Measurements from ENCODE around the gene URM1.

URM1 gene

DNA sequence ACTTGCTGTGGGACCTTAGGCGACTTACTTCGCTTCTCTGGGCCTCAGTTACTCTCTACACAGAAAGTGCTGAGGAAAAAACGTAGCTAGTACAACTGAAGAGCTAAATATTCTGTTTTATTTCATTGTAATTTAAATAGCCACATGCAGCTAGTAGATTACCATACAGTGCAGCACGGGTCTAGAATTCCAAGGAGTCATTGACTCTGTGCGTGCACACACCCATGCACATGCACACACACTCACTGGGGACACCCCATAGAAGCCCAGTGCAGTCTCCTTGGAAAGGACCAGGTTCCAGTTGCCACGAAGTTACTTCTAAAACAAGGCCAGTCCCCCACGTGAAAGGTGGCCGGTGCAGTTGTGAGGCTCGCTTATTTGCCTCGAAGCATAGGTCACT, 17.0 kb downstream of the URM1 start:
- no peak for DNase-seq

- DNase-seq: no peak
These were observed 18.4 kb downstream of the URM1 start for GRCh38 chr9:128389395-128390149.

DNA sequence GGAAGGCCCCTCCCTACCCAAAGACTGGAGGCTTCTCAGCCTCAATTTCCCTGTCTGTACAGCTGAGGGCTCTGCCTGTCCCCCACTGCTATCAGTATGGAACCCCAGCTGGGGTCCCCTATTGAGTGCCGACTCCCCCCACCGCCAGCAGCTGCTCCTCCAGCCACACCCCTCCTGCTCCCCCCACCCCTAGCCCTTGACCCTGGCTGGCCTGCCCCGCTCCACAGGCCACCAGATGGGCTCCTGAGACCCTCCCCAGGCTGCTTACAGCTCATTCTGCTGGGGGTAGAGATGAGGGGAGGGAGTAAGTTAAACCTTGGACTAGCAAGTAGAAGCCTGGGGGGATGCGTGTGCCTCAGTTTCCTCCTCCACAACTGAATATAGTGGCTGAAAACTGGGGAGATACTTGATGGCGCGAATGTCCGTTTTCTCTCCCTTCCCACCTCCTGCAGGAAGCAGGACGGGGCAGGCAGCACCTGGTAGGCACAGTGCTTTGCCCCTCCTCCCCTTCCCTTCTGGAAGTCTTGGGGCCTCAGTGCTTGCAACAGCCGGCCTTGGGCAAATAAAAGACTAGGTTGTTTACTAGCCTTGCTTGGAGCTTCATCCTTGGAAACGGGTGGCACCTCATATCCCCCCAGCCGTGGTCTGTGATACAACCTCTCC, 19.1 kb downstream of the URM1 start:
- no peak for DNase-seq

- DNase-seq: no peak
These were observed 19.9 kb downstream of the URM1 start for GRCh38 chr9:128390813-128391711.

- no peak for DNase-seq
These were observed 20.8 kb downstream of the URM1 start for GRCh38 chr9:128391956-128392301.

DNA sequence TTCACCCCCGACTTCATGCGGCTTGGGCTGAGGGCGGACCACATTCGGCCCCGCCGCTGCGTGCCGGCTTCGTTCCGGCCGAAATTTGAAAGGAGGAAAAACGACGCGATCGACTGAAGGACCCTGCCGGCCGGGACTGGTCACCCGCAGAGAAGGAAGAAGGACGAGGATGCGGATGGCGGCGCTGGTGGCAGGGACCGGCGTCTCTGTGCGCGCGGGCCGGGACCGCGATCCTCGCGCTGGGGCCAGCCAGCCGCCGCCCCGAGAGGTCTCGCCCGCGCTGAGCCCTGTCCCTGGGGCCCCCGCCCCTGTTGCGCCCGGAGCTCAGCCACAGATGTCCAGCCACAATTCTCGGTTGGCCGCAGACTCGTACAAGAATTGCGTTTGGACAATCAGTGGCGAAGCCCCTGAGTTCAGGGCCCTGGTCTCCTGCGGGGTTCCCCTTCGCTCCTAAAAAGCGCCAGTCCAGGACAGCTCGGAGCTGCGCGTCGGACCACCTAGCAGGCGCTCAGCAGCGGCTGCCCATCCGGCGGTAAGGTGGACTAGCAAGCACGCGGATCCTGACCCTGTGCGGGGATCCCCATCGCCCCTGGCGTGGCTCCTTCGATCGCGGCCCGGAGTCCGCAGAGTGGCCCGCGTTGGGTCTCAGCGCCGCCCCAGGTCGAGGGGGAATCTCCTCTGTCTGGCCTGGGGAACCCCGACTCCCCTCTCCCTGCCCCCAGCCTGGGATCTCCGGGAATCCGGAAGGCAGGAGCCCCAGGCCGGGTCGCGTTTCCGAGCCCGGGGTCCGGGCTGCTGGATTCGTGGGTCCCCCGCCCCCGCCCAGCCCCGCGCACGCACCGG, 21.3 kb downstream of the URM1 start:
- no peak for DNase-seq

DNA sequence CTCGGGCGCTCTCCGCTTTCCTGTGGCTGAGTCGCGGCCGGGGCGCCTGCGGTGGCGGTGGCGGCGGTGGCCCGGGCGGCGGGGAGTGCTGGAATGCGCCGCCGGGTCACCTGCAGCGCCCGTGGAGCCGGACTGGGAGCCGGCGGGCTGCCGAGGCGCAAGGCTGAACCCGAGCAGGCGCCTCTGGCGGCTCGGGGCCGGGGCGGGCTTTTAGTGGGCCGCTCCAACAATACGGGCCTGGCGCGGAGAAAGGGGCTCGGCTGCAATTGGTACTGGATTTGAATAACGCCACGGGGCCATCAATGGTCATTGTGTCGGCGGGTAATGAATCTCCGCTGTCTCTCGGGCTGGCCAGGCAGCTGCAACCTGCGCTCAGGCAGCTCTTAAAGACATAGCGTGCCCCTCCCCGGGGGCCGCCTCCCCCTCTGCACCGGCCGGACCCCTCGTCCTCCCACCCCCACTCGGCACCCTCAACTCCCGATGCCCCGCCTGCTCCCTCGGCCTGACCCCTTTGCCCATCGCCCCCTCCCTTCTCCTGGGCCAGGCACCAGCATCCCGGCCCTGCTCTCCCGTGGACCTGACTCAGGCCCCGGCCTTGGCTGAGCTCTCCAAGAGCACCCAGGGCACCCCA, 22.1 kb downstream of the URM1 start:
- DNase-seq: no peak

DNA sequence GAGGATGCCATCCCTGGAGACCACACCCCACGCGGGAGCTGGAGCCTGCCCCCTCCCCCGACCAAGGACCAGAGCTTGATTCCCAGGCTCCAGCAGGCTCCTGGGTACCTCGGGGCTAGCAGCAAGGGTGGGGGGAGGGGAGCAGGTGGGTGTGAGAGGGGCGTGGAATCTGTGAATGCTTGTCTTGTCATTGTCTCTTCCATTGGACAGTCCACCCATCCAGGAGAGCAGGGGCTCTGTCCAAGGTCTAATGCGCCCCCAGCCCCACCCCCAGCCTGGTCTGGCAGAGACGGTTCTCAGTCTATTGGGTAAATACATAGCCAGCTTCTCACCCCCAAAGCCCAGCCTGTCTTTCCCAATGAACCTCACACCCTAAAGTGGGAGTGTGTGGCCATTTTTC, 22.8 kb downstream of the URM1 start:
- DNase-seq: no peak

- no peak for DNase-seq
These were observed 23.4 kb downstream of the URM1 start for GRCh38 chr9:128394379-128395168.

- no peak for DNase-seq
These were observed 25.9 kb downstream of the URM1 start for GRCh38 chr9:128396970-128397613.

DNA sequence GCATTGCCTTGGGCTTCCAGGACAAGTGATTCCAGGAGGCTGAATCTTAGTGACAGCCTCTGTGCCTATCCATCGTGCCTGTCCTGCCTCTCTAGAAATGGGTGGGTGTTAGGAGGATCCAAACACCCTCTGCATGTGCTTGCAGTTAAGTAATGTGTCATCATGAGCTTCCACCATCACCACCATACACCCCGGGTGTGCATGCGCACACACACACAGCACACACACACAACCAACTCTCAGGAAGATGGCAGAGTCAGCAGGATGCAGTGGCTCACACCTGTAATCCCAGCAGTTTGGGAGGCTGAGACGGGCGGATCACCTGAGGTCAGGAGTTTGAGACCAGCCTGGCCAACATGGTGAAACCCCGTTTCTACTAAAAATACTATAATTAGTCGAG, 26.7 kb downstream of the URM1 start:
- no peak for DNase-seq

GRCh38 chr9:128399861-128400260, 28.7 kb downstream of the URM1 start:
- DNase-seq: no peak

GRCh38 chr9:128404560-128404959, 33.4 kb downstream of the URM1 start:
- DNase-seq: no peak

- DNase-seq: no peak
These were observed 34.1 kb downstream of the URM1 start for GRCh38 chr9:128405077-128405779.

- DNase-seq: no peak
These were observed 34.6 kb downstream of the URM1 start for GRCh38 chr9:128405780-128406171.

GRCh38 chr9:128406848-128407391, 35.7 kb downstream of the URM1 start:
- DNase-seq: no peak

- DNase-seq: no peak
These were observed 37.8 kb downstream of the URM1 start for GRCh38 chr9:128408963-128409431.

DNA sequence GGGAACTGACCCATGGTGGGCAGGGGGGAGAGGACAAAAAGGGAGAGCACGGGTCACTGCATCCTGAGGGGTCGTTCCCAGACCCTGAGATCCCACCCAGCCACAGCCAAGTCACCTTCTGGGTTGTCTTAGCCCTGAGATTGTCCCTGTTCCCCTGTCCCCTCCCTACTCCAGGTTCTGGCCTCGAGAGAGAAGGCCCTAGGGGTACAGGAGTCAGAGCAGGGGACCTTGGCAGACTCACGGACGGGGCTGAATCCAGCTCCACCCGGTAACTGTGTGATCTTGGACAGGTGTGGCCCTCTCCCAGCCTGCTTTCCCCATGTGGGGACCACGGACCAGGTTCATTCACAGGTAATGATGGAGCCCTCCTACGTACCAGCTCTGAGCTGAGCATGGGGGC, 38.3 kb downstream of the URM1 start:
- no peak for DNase-seq

GRCh38 chr9:128409978-128410377, 38.8 kb downstream of the URM1 start:
- DNase-seq: no peak
